H1 (cell line): ENCODE measurements around the gene ATG5.

Source experiments
- CHD2 ChIP-seq: IDR thresholded peaks from 2 replicates; pipeline ENCODE4 v1.6.1; 2012; ENCODE audit warnings: low read length, improper control_type of control experiment
- HDAC2 ChIP-seq, 2 experiments: fragments of 300-600 bp in 1 of 2; sonication (generic) in 1 of 2; IDR thresholded peaks; 2 replicates each; pipeline ENCODE4 v1.6.1; 2011 to 2012; ENCODE audit warnings: low read depth in 2 of 2, low read length in 2 of 2, mild to moderate bottlenecking in 2 of 2, moderate library complexity in 2 of 2, borderline replicate concordance in 1 of 2, inconsistent platforms in 1 of 2

DNA sequence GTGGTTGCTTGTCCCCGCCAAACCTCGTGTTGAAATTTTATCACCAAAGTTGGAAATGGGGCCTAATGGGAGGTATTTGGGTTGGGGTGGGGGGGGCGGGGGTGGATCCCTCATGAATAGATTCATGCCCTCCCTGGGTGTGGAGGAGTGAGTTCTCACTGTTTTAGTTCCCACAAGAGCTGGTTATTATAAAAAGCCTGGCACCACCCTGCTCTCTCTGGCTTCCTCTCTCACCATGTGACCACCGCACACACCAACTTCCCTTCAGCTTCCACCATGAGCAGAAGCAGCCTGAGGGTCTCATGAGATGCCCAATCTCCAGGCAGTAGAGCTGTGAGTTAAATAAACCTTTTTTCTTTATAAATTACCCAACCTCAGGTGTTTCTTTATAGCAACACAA lies 128.1 kb downstream of the ATG5 start:
- TF ChIP-seq CHD2 (no peak), HDAC2 (IDR thresholded peaks at IDR 0.05; ENCODE audit: borderline replicate concordance in 1 of 2, low read depth in 2 of 2, low read length in 2 of 2) (no peak)
